Uterus (tissue), 4 donors: ENCODE measurements around the gene DCK. TPM values are rescaled to one million over a fixed set of nuclear protein-coding genes. Genes with fewer than 3 reads are reported as not detected.

ENCODE experiments used
- DNase-seq, 2 donors: peaks; one replicate each; pipeline ENCODE4 v3.0.0-alpha.2; 2019 to 2020
- H3K27ac ChIP-seq, 2 donors: fragments of 200-600 bp; sonication (generic); 1 replicate in 1 of 2; 2 replicates in 1 of 2; pipeline ENCODE4 v1.5.1; 2016 to 2018
- H3K27me3 ChIP-seq, 2 donors: fragments of 200-600 bp; sonication (generic); one replicate each; pipeline ENCODE4 v1.5.1; 2018 to 2019; ENCODE audit warnings: control low read depth in 1 of 2
- H3K36me3 ChIP-seq, 2 donors: fragments of 200-600 bp; sonication (generic); one replicate each; pipeline ENCODE4 v1.5.1; 2019; ENCODE audit warnings: control low read depth in 1 of 2
- H3K4me1 ChIP-seq, 2 donors: fragments of 200-600 bp; sonication (generic); one replicate each; pipeline ENCODE4 v1.5.1; 2018 to 2019; ENCODE audit warnings: control low read depth in 1 of 2
- H3K4me3 ChIP-seq, 2 donors: fragments of 200-600 bp; sonication (generic); 1 replicate in 1 of 2; 2 replicates in 1 of 2; pipeline ENCODE4 v1.5.1; 2018 to 2019; ENCODE audit warnings: mild to moderate bottlenecking in 1 of 2
- H3K9me3 ChIP-seq, 2 donors: fragments of 200-600 bp; sonication (generic); one replicate each; pipeline ENCODE4 v1.5.1; 2019; ENCODE audit warnings: control low read depth in 1 of 2
- POLR2A ChIP-seq, 2 donors: fragments of 450-650 bp; IDR thresholded peaks; one replicate each; pipeline ENCODE4 v1.6.1; 2016; ENCODE audit warnings: antibody characterized with exemption in 2 of 2, mild to moderate bottlenecking in 1 of 2, moderate library complexity in 1 of 2
- intact Hi-C: fragments of 100-400 bp; cut with DNase I; formaldehyde crosslinking; loops from one replicate; pipeline ENCODE4 v1.15.1; 2023; ENCODE audit warnings: low total_unique reads
- total RNA-seq, 4 donors: library from RNA; depleted of rRNA in 3 of 4; stranded (reverse); fragments of >200 nt in 3 of 4; gene quantifications; one replicate each; pipeline versions ENCODE4 v1.1.0 to v1.2.4, GENCODE V29; 2014 to 2023
- TF ChIP-seq, protein P1 (sequence below), 4 experiments: fragments of 200-600 bp in 2 of 4; fragments of 450-650 bp in 2 of 4; sonication (generic) in 2 of 4; IDR thresholded peaks; one replicate each; pipeline ENCODE4 v1.5.1; 2016 to 2019; ENCODE audit warnings: antibody characterized with exemption in 4 of 4, mild to moderate bottlenecking in 2 of 4, moderate library complexity in 1 of 4
- donor health status: DM: yes; HTN: yes; CAD: no.

DCK gene
- total RNA-seq, 4 donors from 2014 or later = 3.6 to 38.6 (median 8.1) TPM

DNA sequence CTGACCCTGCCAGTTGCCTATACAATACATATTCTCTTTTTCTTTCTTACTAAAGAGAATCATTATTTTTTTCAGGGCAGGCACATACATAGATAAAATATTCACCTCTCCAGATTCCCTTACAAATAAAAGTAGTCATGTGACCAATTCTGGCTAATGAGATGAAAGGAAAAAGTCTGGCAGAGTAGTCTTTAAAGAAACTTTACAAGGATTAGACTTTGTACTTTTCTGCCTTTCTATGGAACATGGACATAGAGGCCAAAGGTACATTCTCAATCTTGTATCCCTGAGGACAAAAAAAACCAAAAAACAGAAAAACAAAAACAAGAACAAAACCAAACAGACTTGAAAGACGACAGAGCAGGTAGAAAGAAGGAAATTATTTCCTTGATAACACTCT, 75.6 kb downstream of the DCK start:
- Histone ChIP-seq H3K9me3 (no peaks in the 10 kb centered on the region), H3K4me1 (no peaks in the 10 kb centered on the region), H3K36me3 (no peaks in the 10 kb centered on the region), H3K4me3 (no peak overlapping the region), H3K27ac (no peak overlapping the region), H3K27me3 (no peaks in the 10 kb centered on the region)
- TF ChIP-seq, protein P1, sequence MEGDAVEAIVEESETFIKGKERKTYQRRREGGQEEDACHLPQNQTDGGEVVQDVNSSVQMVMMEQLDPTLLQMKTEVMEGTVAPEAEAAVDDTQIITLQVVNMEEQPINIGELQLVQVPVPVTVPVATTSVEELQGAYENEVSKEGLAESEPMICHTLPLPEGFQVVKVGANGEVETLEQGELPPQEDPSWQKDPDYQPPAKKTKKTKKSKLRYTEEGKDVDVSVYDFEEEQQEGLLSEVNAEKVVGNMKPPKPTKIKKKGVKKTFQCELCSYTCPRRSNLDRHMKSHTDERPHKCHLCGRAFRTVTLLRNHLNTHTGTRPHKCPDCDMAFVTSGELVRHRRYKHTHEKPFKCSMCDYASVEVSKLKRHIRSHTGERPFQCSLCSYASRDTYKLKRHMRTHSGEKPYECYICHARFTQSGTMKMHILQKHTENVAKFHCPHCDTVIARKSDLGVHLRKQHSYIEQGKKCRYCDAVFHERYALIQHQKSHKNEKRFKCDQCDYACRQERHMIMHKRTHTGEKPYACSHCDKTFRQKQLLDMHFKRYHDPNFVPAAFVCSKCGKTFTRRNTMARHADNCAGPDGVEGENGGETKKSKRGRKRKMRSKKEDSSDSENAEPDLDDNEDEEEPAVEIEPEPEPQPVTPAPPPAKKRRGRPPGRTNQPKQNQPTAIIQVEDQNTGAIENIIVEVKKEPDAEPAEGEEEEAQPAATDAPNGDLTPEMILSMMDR (IDR thresholded peaks at IDR 0.05) = no peak
- no peak for TF ChIP-seq POLR2A (IDR thresholded peaks at IDR 0.05)
- intact Hi-C loops = no loop called here
- DNase-seq = no peak

DNA sequence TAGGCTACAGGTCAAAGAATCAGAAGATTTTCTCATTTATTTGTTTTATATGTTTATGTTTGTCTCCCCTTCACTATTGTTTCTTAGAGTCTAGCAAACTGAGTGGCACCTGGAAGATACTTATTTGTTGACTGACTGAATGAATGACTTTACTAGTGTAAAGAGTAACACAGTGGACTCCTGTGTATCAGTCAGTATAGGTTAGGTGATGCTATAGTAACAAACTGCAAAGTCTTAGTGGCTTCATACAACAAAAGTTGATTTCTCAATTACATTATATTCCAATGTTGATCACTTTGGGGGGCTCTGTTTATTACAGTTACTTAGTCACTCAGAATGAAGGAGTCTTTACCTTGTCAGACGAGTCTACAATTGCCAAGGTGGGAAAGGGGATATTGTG, 76.6 kb downstream of the DCK start:
- TF ChIP-seq, protein P1 (IDR thresholded peaks at IDR 0.05) = no peak
- TF ChIP-seq POLR2A (IDR thresholded peaks at IDR 0.05) = no peak
- Histone ChIP-seq H3K4me1 (no peaks in the 10 kb centered on the region), H3K27ac (no peak overlapping the region), H3K9me3 (no peaks in the 10 kb centered on the region), H3K27me3 (no peaks in the 10 kb centered on the region), H3K4me3 (no peak overlapping the region), H3K36me3 (no peaks in the 10 kb centered on the region)
- intact Hi-C loops = no loop called here
- DNase-seq = no peak

DNA sequence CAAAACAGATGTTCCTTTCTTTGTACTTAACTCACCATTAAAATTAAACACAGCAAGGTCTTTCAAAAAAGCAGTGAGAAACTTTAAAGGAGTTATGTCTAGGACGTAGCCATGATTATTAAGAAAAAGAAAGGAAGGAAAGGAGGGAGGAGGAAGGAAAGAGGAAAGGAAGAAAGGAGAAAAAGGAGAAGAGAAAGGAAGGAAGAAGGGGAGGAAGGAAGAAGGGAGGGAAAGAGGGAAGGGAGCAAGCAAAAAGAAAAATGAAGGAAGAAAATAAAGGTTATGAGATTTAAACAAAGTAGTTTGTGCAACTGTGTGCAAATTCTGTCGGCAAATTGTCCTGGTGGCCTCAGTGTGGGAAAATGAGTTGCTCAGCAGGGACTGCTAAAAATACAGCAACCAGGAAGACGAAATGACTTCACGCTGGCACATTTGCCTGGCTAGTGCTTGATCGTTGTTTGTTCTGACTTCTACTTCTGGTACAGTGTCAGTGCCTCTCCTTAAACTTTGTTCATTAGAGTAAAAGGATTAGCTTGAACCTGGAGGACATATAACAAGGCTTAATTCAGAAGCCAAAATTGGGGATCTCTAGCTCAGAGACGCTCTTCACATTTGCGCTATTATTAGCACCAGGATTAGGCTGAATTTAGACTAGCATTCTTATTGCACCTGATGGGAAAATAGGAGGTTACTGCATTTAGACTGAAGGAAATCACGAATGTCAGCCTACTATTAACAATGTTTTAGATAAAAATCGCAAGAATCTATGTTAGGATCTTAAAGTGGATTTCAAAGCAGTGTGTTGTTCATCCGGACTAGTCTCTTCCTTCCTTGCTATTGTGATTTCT, 81.2 kb downstream of the DCK start:
- DNase-seq = no peak
- no peak overlapping the region for H3K4me3 ChIP-seq
- H3K27ac ChIP-seq = no peak overlapping the region
- intact Hi-C loops = no loop called here
- no peaks in the 10 kb centered on the region for H3K27me3 ChIP-seq
- TF ChIP-seq POLR2A (IDR thresholded peaks at IDR 0.05) = no peak
- TF ChIP-seq, protein P1 (IDR thresholded peaks at IDR 0.05) = no peak
- no peaks in the 10 kb centered on the region for H3K4me1 ChIP-seq
- H3K9me3 ChIP-seq = no peaks in the 10 kb centered on the region
- no peaks in the 10 kb centered on the region for H3K36me3 ChIP-seq

Other genes starting within 250 kb of the DCK start
- 10 to 100 TPM; 25.4 to 82.0 (median 37.1) TPM for gene GRSF1, start 153.8 kb upstream of the DCK start, total RNA-seq
- gene MOB1B, start 91.3 kb upstream of the DCK start, total RNA-seq = 10 to 100 TPM in 3 of 4 donors, 1 to 10 TPM in 1; 10.0 to 42.1 (median 16.5) TPM